ENCODE data around the gene HOXC6.

GRCh38 chr12:54025499-54026405 is 2.5 kb upstream of the HOXC6 start:
- TF ChIP-seq POLR2A (IDR thresholded peaks at IDR 0.05) = no peak
- TF ChIP-seq POLR2AphosphoS5 (IDR thresholded peaks at IDR 0.05) = no peak
- no peak for TF ChIP-seq CTCF (IDR thresholded peaks at IDR 0.05)
